ENCODE data around the gene LPAR4.
"Not testable (repeated sequence)": the region's sequence is repeated elsewhere in the genome, so short reads cannot be mapped to it uniquely, and the experiment has no call there.

Gene LPAR4

GRCh38 chrX:78801522-78801921 is 54.0 kb downstream of the LPAR4 start:
- TF ChIP-seq CTCF (IDR thresholded peaks at IDR 0.05; ENCODE audit: insufficient read depth, low read length, missing control alignments) = no peak
- H3K4me3 ChIP-seq (ENCODE audit: low read depth, low read length) = no peak overlapping the region
- CTCF ChIA-PET = no interaction called here
- no peak for DNase-seq (ENCODE audit: low read depth, low spot score)
- POLR2A ChIA-PET = no interaction called here

- CTCF ChIA-PET; DNase-seq (ENCODE audit: low read depth, low spot score); POLR2A ChIA-PET; H3K4me3 ChIP-seq (ENCODE audit: low read depth, low read length): not testable (repeated sequence)
Observed at GRCh38 chrX:78802526-78802925, 55.0 kb downstream of the LPAR4 start.

Data from AG04449 (cell line).